ENCODE data around the gene CETP. TPM values are rescaled to one million over a fixed set of nuclear protein-coding genes. Genes with fewer than 3 reads are reported as not detected.

Gene CETP
- total and polyA plus RNA-seq, 2 of the 8 experiments (the other 6 are each of a cell fraction or from before 2014, with no cell fraction given), result not detected

DNA sequence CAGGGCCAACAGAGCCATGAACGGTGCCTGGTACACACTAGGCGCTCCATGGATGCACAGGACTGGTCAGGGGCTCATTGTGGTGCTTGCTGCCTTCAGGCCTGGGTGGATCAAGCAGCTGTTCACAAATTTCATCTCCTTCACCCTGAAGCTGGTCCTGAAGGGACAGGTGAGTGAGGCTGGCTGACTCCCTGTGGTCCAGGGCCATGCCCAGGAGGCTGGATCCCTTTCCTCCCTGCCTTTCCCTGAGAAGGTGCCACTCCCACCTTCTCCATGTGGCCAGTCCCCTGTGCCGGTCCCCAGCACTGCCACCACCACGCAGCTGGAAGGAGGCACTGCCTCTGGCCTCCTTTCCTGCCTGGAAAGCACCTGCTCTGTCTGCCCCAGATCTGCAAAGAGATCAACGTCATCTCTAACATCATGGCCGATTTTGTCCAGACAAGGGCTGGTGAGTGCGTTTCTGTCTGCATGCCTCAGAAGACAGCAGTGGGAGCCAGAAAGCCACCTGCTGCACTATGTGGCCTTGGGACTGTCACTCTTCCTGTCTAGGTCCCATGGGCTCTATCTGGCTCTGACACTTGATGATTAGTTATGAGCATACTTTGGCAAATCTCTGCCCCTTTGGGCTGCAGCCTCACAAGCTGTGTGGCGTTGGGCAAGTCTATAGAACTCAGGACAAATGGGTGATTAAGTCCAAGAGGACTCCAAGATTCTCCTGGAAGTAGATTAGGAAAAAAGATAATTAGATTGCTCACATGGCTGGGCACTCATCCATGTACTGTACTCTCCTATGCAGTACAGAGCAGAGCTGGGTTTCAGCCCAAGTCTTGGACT, 9.4 kb downstream of the CETP start:
- H3K4me1 ChIP-seq (replicated peaks in 1 of 4; ENCODE audit: control insufficient read depth in 3 of 4, insufficient read depth in 4 of 4, low read length in 3 of 4), result no peaks in the 10 kb centered on the region
- H4K5ac ChIP-seq (ENCODE audit: insufficient read length, low read depth, low read length), result no peak overlapping the region
- H3K14ac ChIP-seq (ENCODE audit: insufficient read length), result no peak overlapping the region
- H3K9ac ChIP-seq (replicated peaks in 1 of 4; ENCODE audit: extremely low read depth in 1 of 4, low read depth in 3 of 4, low read length in 3 of 4), result no peak overlapping the region
- no peaks in the 10 kb centered on the region for H3K9me3 ChIP-seq (ENCODE audit: insufficient read depth in 2 of 2, low read depth in 1 of 2, low read length in 1 of 2)
- POLR2A ChIA-PET (ENCODE audit: partially characterized antibody), result no interaction called here
- H3K23me2 ChIP-seq (ENCODE audit: low read depth, low read length), result no peaks in the 10 kb centered on the region
- no peak overlapping the region for H2BK12ac ChIP-seq (ENCODE audit: low read depth, low read length)
- DNase-seq (ENCODE audit: low read depth in 1 of 2, low spot score in 2 of 2) (no peak), FAIRE-seq (no peak)
- H3K27ac ChIP-seq (ENCODE audit: low read depth, low read length), result no peak overlapping the region
- no peak overlapping the region for H2AFZ ChIP-seq (ENCODE audit: low read length)
- no peaks in the 10 kb centered on the region for H3K79me1 ChIP-seq (ENCODE audit: low read depth, low read length)
- H2BK5ac ChIP-seq (ENCODE audit: low read depth, low read length), result no peak overlapping the region
- H3K36me3 ChIP-seq (ENCODE audit: control insufficient read depth in 2 of 4, insufficient read depth in 4 of 4, low read length in 3 of 4), result no peaks in the 10 kb centered on the region
- H3K79me2 ChIP-seq (ENCODE audit: control insufficient read depth in 1 of 2, insufficient read depth in 2 of 2, low read length in 2 of 2), result no peaks in the 10 kb centered on the region
- no peak overlapping the region for H3K23ac ChIP-seq (ENCODE audit: insufficient read length)
- H4K20me1 ChIP-seq (replicated peaks in 1 of 2; ENCODE audit: control insufficient read depth in 1 of 2, insufficient read depth in 2 of 2, low read length in 2 of 2), result no peaks in the 10 kb centered on the region
- H2BK15ac ChIP-seq (ENCODE audit: low read length), result no peak overlapping the region
- H2BK120ac ChIP-seq (replicated peaks; ENCODE audit: low read depth, low read length), result no peak overlapping the region
- no peak overlapping the region; the same call in 1 of the 2 replicates for H4K8ac ChIP-seq (ENCODE audit: extremely low read depth, insufficient read depth, low read length)
- no peak overlapping the region for H3K4ac ChIP-seq (replicated peaks; ENCODE audit: insufficient read length, low read depth, low read length)
- H2AK5ac ChIP-seq (ENCODE audit: low read depth, low read length), result no peak overlapping the region
- CTCF ChIA-PET (ENCODE audit: partially characterized antibody), result interaction anchor here (1.0 to 8.2 kb wide), 6 partner anchors 10 to 84 kb away, joined by 3 to 75 read pairs (median 4); partner anchors contain the start of genes CETP and NLRC5
- no peaks in the 10 kb centered on the region; a peak in 2 of 7 replicates for H3K27me3 ChIP-seq (replicated peaks in 1 of 4; ENCODE audit: control insufficient read depth in 3 of 4, extremely low read depth in 1 of 4, insufficient read depth in 3 of 4, low read length in 3 of 4)
- TF ChIP-seq CBX5 (IDR thresholded peaks at IDR 0.05; ENCODE audit: low read depth, low read length) (no peak), TCF12 (IDR thresholded peaks at IDR 0.05; ENCODE audit: low read depth, low read length) (no peak), SIX5 (IDR thresholded peaks at IDR 0.05; ENCODE audit: low read depth, low read length) (no peak)
- TF ChIP-seq, protein P1, sequence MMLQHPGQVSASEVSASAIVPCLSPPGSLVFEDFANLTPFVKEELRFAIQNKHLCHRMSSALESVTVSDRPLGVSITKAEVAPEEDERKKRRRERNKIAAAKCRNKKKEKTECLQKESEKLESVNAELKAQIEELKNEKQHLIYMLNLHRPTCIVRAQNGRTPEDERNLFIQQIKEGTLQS (IDR thresholded peaks at IDR 0.05; ENCODE audit: insufficient read depth, low read depth, low read length), result no peak
- no peak overlapping the region for H3K56ac ChIP-seq (replicated peaks; ENCODE audit: insufficient read length, low read depth, low read length)
- WGBS, 2 experiments (ENCODE audit: extremely low coverage in 1 of 2, insufficient coverage in 1 of 2, insufficient read length in 1 of 2, insufficient replicate concordance in 2 of 2, low coverage in 1 of 2, low lambda C conversion rate in 2 of 2, missing lambda C conversion rate in 1 of 2), result 69% methylated on average over 8 of the region's 8 CpGs; no CpG with 5 or more reads in 1 of the 2 experiments
- no peak overlapping the region for H4K91ac ChIP-seq (replicated peaks; ENCODE audit: insufficient read length, low read length)
- no peak overlapping the region for H3K4me3 ChIP-seq (ENCODE audit: extremely low read depth in 1 of 4, insufficient read depth in 2 of 4, low read depth in 3 of 4, low read length in 4 of 4)
- H2BK20ac ChIP-seq (ENCODE audit: low read length), result no peak overlapping the region
- H3K18ac ChIP-seq (ENCODE audit: extremely low read depth, low read length), result no peak overlapping the region
- H3K4me2 ChIP-seq (ENCODE audit: insufficient read depth in 1 of 2, low read depth in 2 of 2, low read length in 2 of 2), result no peak overlapping the region
